SK-N-SH (cell line): ENCODE measurements around the gene RNF212. TPM values are rescaled to one million over a fixed set of nuclear protein-coding genes. Genes with fewer than 3 reads are reported as not detected.
A peak's percentile ranks its signal among the peaks of the same experiment; 100 is the strongest.

Source experiments
- CTCF ChIA-PET: fragments of 300-600, 350-600 bp; formaldehyde crosslinking; extraction: SDS; loops from one replicate; lab custom pipeline; 2021; lab: Yijun Ruan, JAX
- POLR2A ChIA-PET: fragments of 350-600 bp; sonication (Branson Sonifier 250); formaldehyde crosslinking; extraction: SDS; loops from one replicate; lab custom pipeline; 2020; ENCODE audit warnings: antibody characterized with exemption, inconsistent platforms; lab: Yijun Ruan, JAX
- DNase-seq: peaks from one replicate; pipeline ENCODE4 v3.0.0; 2012
- H2AFZ ChIP-seq: fragments of 200-600 bp; sonication (generic); 2 replicates; pipeline ENCODE4 v1.8.1; 2016; ENCODE audit warnings: antibody characterized with exemption, mild to moderate bottlenecking, low read depth
- H3F3A ChIP-seq: fragments of 200-600 bp; sonication (generic); replicated peaks from 2 replicates; pipeline ENCODE3; 2016; ENCODE audit warnings: antibody characterized with exemption, mild to moderate bottlenecking; ENCODE audit not compliant: insufficient read depth
- H3K27ac ChIP-seq, 2 experiments: fragments of 200-500 bp in 1 of 2; fragments of 200-600 bp in 1 of 2; sonication (Bioruptor generic) in 1 of 2; sonication (generic), shearing (Covaris generic) in 1 of 2; 2 replicates each; pipeline versions ENCODE4 v1.5.1 to v1.6.1; 2014 to 2016; ENCODE audit warnings: low read depth in 2 of 2, inconsistent platforms in 1 of 2, low read length in 1 of 2, mild to moderate bottlenecking in 1 of 2, mixed read lengths in 1 of 2
- H3K27me3 ChIP-seq: fragments of 200-600 bp; sonication (generic), shearing (Covaris generic); 2 replicates; pipeline ENCODE4 v1.6.1; 2016; ENCODE audit warnings: mixed run types; ENCODE audit not compliant: insufficient read depth
- H3K36me3 ChIP-seq, 2 experiments: fragments of 200-500 bp in 1 of 2; fragments of 200-600 bp in 1 of 2; sonication (Bioruptor generic) in 1 of 2; sonication (generic) in 1 of 2; replicated peaks in 1 of 2; 2 replicates each; pipeline versions ENCODE3 to v1.5.1; 2014 to 2016; ENCODE audit warnings: low read length in 1 of 2, mild to moderate bottlenecking in 1 of 2; ENCODE audit not compliant: insufficient read depth in 2 of 2, control insufficient read depth in 1 of 2
- H3K4me1 ChIP-seq, 2 experiments: fragments of 200-500 bp in 1 of 2; fragments of 200-600 bp in 1 of 2; sonication (Bioruptor generic) in 1 of 2; sonication (generic), shearing (Covaris generic) in 1 of 2; 2 replicates each; pipeline versions ENCODE4 v1.5.1 to v1.6.1; 2014 to 2016; ENCODE audit warnings: low read depth in 1 of 2, low read length in 1 of 2, mixed run types in 1 of 2; ENCODE audit not compliant: insufficient read depth in 2 of 2, control insufficient read depth in 1 of 2
- H3K4me2 ChIP-seq: fragments of 200-600 bp; sonication (generic), shearing (Covaris generic); 2 replicates; pipeline ENCODE4 v1.6.1; 2017; ENCODE audit warnings: mixed run types
- H3K4me3 ChIP-seq, 2 experiments: fragments of 200-500 bp in 1 of 2; fragments of 200-600 bp in 1 of 2; sonication (Bioruptor generic) in 1 of 2; sonication (generic), shearing (Covaris generic) in 1 of 2; 2 replicates each; pipeline versions ENCODE4 v1.5.1 to v1.8.1; 2014 to 2016; ENCODE audit warnings: low read depth in 2 of 2, inconsistent platforms in 1 of 2, low read length in 1 of 2, mild to moderate bottlenecking in 1 of 2, mixed read lengths in 1 of 2, moderate library complexity in 1 of 2
- H3K79me2 ChIP-seq: fragments of 200-600 bp; sonication (generic); 2 replicates; pipeline ENCODE4 v1.8.1; 2017; ENCODE audit warnings: mild to moderate bottlenecking; ENCODE audit not compliant: insufficient read depth
- H3K9ac ChIP-seq: fragments of 200-600 bp; sonication (generic); 2 replicates; pipeline ENCODE4 v1.6.1; 2017; ENCODE audit warnings: mixed run types
- H3K9me2 ChIP-seq: fragments of 200-600 bp; sonication (generic); 2 replicates; pipeline ENCODE4 v1.6.1; 2017; ENCODE audit warnings: mixed run types
- H3K9me3 ChIP-seq: fragments of 200-600 bp; sonication (generic); 2 replicates; pipeline ENCODE4 v1.6.1; 2017; ENCODE audit warnings: mixed run types, mild to moderate bottlenecking, moderate library complexity
- H4K20me1 ChIP-seq: fragments of 200-600 bp; sonication (generic); 2 replicates; pipeline ENCODE4 v1.6.1; 2017; ENCODE audit warnings: mild to moderate bottlenecking, mixed run types; ENCODE audit not compliant: insufficient read depth
- ELF1 ChIP-seq: IDR thresholded peaks from 2 replicates; pipeline ENCODE4 v1.4.0; 2012
- FOXJ3 ChIP-seq: sonication (generic); formaldehyde crosslinking; IDR thresholded peaks from 2 replicates; pipeline ENCODE4 v1.5.1; 2020; ENCODE audit warnings: mild to moderate bottlenecking, missing genetic modification reagents
- GABPA ChIP-seq: IDR thresholded peaks from 2 replicates; pipeline ENCODE4 v1.4.0; 2012; ENCODE audit warnings: low read depth, mild to moderate bottlenecking
- GATA2 ChIP-seq: sonication (generic); formaldehyde crosslinking; IDR thresholded peaks from 2 replicates; pipeline ENCODE4 v1.5.0; 2020; ENCODE audit warnings: mild to moderate bottlenecking, missing genetic modification reagents
- MEF2A ChIP-seq: IDR thresholded peaks from 2 replicates; pipeline ENCODE4 v1.4.0; 2012; ENCODE audit warnings: low read depth, borderline replicate concordance
- MXI1 ChIP-seq: IDR thresholded peaks from 2 replicates; pipeline ENCODE4 v1.6.1; 2012; ENCODE audit warnings: mild to moderate bottlenecking, low read depth, low read length, improper control_type of control experiment
- NFIC ChIP-seq: IDR thresholded peaks from 2 replicates; pipeline ENCODE4 v1.4.0; 2012; ENCODE audit warnings: borderline replicate concordance
- NRF1 ChIP-seq: IDR thresholded peaks from 2 replicates; pipeline ENCODE4 v1.6.1; 2012; ENCODE audit warnings: low read depth, mild to moderate bottlenecking, low read length
- RFX5 ChIP-seq: IDR thresholded peaks from 2 replicates; pipeline ENCODE4 v1.6.1; 2012; ENCODE audit warnings: mild to moderate bottlenecking, improper control_type of control experiment, low read length
- SIN3A ChIP-seq: IDR thresholded peaks from 2 replicates; pipeline ENCODE4 v1.6.1; 2012; ENCODE audit warnings: low read depth, mild to moderate bottlenecking, low read length, moderate library complexity, borderline replicate concordance
- SMC3 ChIP-seq: IDR thresholded peaks from 2 replicates; pipeline ENCODE4 v1.6.1; 2012; ENCODE audit warnings: low read depth, low read length, improper control_type of control experiment
- TCF12 ChIP-seq: IDR thresholded peaks from 2 replicates; pipeline ENCODE4 v1.4.0; 2012
- WGBS: methylation state at CpG from one replicate; pipeline ENCODE4 v1.1.6; 2017; ENCODE audit warnings: low lambda C conversion rate; 5-methylcytosine and 5-hydroxymethylcytosine counted together
- polyA plus RNA-seq, 3 experiments: library from polyadenylated mRNA; depleted of rRNA; stranded (reverse); fragments of >200 nt; gene quantifications; 2 replicates each; pipeline ENCODE4 v1.2.3, GENCODE V29; 2012
- TF ChIP-seq, protein P1 (sequence below): IDR thresholded peaks from 2 replicates; pipeline ENCODE4 v1.4.0; 2012; ENCODE audit warnings: low read depth
- TF ChIP-seq, protein P2 (sequence below): IDR thresholded peaks from 2 replicates; pipeline ENCODE4 v1.4.0; 2012; ENCODE audit warnings: low read depth, borderline replicate concordance
- TF ChIP-seq, protein P3 (sequence below): fragments of 150-350 bp; IDR thresholded peaks from 2 replicates; pipeline ENCODE4 v1.6.1; 2017; ENCODE audit warnings: antibody characterized with exemption, low read length, low read depth, borderline replicate concordance
- TF ChIP-seq, protein P4 (sequence below): fragments of 200-600 bp; sonication (generic); IDR thresholded peaks from 2 replicates; pipeline ENCODE4 v1.6.1; 2017; ENCODE audit warnings: antibody characterized with exemption, mild to moderate bottlenecking, moderate library complexity

The RNF212 gene, protein sequence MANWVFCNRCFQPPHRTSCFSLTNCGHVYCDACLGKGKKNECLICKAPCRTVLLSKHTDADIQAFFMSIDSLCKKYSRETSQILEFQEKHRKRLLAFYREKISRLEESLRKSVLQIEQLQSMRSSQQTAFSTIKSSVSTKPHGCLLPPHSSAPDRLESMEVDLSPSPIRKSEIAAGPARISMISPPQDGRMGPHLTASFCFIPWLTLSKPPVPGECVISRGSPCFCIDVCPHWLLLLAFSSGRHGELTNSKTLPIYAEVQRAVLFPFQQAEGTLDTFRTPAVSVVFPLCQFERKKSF
- 7.0 and 9.3 TPM in 2 replicates for polyA plus RNA-seq (2012; rRNA removed)
- polyA plus RNA-seq (2012; cell fraction: cytosol; rRNA removed), result 6.6 and 7.1 TPM in 2 replicates
- polyA plus RNA-seq (2012; cell fraction: nucleus; rRNA removed), result 21.0 and 25.2 TPM in 2 replicates

DNA sequence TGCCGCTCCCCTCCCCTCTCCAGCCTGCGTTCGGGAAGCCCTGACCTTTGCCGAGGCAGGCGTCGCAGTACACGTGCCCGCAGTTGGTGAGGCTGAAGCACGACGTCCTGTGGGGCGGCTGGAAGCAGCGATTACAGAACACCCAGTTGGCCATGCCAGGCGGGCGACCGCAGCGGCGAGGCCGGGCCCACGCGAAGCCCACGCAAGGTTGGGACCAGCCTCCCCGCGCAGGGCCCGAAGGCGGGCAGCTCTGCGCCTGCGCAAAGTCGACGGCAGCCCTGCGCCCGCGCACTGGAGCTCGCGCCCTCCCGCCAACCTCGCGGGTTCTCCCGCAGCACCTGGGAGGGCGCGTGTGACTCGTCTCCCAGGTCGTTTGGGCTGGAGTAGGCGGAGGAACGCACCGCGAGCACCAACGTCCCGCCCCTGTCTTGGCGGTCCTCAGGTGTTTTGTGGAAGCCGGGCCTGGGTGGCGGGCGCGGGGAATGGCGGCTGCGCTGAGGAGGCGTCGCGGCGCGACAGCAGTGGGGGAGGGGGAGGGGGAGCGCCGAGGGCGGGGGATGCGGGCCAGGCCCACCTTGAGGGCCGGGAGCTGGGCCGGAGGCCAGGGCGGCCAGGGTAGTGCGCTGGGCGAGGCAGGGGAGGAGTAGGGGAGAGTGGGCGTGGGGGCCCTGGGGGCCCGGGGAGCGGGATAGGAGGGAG lies at the start of gene RNF212:
Gene RNF212, minus strand, starts transcription at position 254 of the 699 bp plus-strand sequence. Its CDS starts 100 bp downstream, at position 154.
- CTCF ChIA-PET, result no interaction called here
- peak; percentile 79 for DNase-seq
- TF ChIP-seq, protein P1, sequence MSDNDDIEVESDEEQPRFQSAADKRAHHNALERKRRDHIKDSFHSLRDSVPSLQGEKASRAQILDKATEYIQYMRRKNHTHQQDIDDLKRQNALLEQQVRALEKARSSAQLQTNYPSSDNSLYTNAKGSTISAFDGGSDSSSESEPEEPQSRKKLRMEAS, result peak; percentile 90
- TF ChIP-seq GABPA (no peak), NRF1 (peak; percentile 66)

DNA sequence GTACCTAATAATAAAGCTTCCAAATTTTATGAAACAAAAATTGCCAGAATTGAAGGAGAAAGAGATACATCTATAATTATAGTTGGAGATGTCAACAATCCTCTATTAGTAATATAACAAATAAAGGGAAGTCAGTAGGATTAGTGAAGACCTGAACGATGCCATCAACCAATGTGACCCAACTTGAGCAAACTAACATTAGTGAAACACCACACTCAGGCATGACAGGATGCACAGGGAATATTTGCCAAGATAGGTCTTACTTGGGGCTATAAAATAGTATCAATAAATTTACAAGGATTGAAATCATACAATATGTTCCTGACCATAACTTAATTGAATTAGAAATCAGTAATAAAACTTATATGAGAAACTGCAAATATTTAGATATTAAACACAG lies 47.0 kb upstream of the RNF212 start:
- no peaks in the 10 kb centered on the region for H3F3A ChIP-seq
- H3K4me2 ChIP-seq, result no peak overlapping the region
- DNase-seq, result no peak
- H3K36me3 ChIP-seq, result no peaks in the 10 kb centered on the region
- H3K9ac ChIP-seq, result no peak overlapping the region
- H4K20me1 ChIP-seq, result no peaks in the 10 kb centered on the region
- H2AFZ ChIP-seq, result no peak overlapping the region
- no peaks in the 10 kb centered on the region for H3K9me2 ChIP-seq
- no peak overlapping the region for H3K4me3 ChIP-seq
- no peaks in the 10 kb centered on the region for H3K79me2 ChIP-seq
- TF ChIP-seq, protein P1, result no peak
- no peak for TF ChIP-seq TCF12
- TF ChIP-seq, protein P2, sequence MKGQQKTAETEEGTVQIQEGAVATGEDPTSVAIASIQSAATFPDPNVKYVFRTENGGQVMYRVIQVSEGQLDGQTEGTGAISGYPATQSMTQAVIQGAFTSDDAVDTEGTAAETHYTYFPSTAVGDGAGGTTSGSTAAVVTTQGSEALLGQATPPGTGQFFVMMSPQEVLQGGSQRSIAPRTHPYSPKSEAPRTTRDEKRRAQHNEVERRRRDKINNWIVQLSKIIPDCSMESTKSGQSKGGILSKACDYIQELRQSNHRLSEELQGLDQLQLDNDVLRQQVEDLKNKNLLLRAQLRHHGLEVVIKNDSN, result no peak
- no peak for TF ChIP-seq MXI1
- TF ChIP-seq, protein P3, sequence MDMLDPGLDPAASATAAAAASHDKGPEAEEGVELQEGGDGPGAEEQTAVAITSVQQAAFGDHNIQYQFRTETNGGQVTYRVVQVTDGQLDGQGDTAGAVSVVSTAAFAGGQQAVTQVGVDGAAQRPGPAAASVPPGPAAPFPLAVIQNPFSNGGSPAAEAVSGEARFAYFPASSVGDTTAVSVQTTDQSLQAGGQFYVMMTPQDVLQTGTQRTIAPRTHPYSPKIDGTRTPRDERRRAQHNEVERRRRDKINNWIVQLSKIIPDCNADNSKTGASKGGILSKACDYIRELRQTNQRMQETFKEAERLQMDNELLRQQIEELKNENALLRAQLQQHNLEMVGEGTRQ, result no peak
- TF ChIP-seq FOXJ3 (CRISPR knock-in tag), result no peak
- no peak for TF ChIP-seq NRF1
- TF ChIP-seq, protein P4, sequence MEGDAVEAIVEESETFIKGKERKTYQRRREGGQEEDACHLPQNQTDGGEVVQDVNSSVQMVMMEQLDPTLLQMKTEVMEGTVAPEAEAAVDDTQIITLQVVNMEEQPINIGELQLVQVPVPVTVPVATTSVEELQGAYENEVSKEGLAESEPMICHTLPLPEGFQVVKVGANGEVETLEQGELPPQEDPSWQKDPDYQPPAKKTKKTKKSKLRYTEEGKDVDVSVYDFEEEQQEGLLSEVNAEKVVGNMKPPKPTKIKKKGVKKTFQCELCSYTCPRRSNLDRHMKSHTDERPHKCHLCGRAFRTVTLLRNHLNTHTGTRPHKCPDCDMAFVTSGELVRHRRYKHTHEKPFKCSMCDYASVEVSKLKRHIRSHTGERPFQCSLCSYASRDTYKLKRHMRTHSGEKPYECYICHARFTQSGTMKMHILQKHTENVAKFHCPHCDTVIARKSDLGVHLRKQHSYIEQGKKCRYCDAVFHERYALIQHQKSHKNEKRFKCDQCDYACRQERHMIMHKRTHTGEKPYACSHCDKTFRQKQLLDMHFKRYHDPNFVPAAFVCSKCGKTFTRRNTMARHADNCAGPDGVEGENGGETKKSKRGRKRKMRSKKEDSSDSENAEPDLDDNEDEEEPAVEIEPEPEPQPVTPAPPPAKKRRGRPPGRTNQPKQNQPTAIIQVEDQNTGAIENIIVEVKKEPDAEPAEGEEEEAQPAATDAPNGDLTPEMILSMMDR, result no peak
- TF ChIP-seq NFIC, result no peak
- no peak for TF ChIP-seq GATA2 (CRISPR knock-in tag)
- TF ChIP-seq GABPA, result no peak
- no peak for TF ChIP-seq ELF1
- TF ChIP-seq SMC3, result no peak
- TF ChIP-seq RFX5, result no peak
- no peak for TF ChIP-seq MEF2A
- TF ChIP-seq SIN3A, result no peak
- TF ChIP-seq, all 33 proteins: peak for 0
- 22% methylated on average over 1 of the region's 1 CpG for WGBS
- Histone ChIP-seq H3K4me1 (no peaks in the 10 kb centered on the region), H3K27me3 (peaks cover 8% of the 10 kb centered on the region; the same call in 1 of the 2 replicates), H3K27ac (no peak overlapping the region), H3K9me3 (no peaks in the 10 kb centered on the region; the same call in 1 of the 2 replicates)
- ChIA-PET CTCF (no interaction called here), POLR2A (no interaction called here)

More for the DNA sequence above, at the start of gene RNF212:
- Histone ChIP-seq H3F3A (no peaks in the 10 kb centered on the region), H2AFZ (0 out of 2 replicates have a peak within 1 kb of the TSS, but pooled peaks have one; percentile 46), H3K4me1 (no peaks in the 10 kb centered on the region; a peak in 1 of 4 replicates), H3K4me2 (peak within 1 kb of the TSS; percentile 19; the same call in 1 of the 2 replicates), H3K9me2 (no peaks in the 10 kb centered on the region), H3K27ac (no peak within 1 kb of the TSS; a peak in 1 of 4 replicates), H3K9ac (no peak within 1 kb of the TSS), H3K9me3 (no peaks in the 10 kb centered on the region), H3K4me3 (peak within 1 kb of the TSS in 1 of 2 experiments; percentile 43; a peak in 2 of 4 replicates), H3K36me3 (no peaks in the 10 kb centered on the region), H3K79me2 (no peaks in the 10 kb centered on the region), H4K20me1 (no peaks in the 10 kb centered on the region), H3K27me3 (peaks cover 22% of the 10 kb centered on the region; the same call in 1 of the 2 replicates)
- POLR2A ChIA-PET, result no interaction called here
- WGBS, result 4% methylated on average over 34 of the region's 72 CpGs
